Measurements from ENCODE around the gene ROBO4.

The ROBO4 gene

DNA sequence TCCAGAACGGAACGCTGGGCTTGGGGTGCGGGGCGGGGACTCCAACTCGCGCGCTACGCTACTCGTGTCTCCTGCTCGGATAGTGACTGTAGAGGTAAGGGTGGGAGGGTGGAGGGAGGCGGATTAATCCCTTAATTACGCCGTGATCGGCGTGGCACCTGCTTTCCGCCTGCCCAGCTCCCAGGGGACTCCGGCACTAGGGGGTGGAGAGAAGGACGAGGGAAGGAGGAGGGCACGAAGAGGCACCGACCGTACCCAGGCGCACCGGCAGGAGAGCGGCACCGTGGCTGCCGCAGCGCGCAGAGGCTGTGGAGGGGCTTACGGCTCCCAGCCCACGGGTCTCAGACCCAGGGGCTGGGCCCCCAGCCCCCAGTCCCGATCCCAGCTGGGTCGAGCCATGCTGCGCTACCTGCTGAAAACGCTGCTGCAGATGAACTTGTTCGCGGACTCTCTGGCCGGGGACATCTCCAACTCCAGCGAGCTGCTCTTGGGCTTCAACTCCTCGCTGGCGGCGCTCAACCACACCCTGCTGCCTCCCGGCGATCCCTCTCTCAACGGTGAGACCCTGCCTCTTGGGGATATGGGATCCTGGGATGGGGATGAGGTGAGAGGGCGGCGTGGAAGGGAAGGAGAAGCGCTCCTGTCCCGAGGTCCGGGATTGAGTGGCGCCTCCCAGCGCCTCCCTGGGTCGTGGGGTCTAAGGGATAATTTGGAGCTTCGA is 32.3 kb downstream of the ROBO4 start, which contains the start of gene ROBO3:
Gene ROBO3, plus strand, starts transcription at position 252 of the 721 bp plus-strand sequence. Its CDS starts 146 bp downstream, at position 398.
- H3K36me3 ChIP-seq (ENCODE audit: control insufficient read depth in 1 of 2, insufficient read depth in 2 of 2, low read length in 2 of 2), result no peaks in the 10 kb centered on the region
- H3K27me3 ChIP-seq (ENCODE audit: control insufficient read depth in 1 of 2, insufficient read depth in 2 of 2, low read length in 2 of 2), result peaks cover 90 to 91% of the 10 kb centered on the region in 2 donors
- peak within 1 kb of the TSS; percentile 16 to 28 for H3K4me3 ChIP-seq (ENCODE audit: low read depth in 1 of 2, low read length in 2 of 2)
- no peaks in the 10 kb centered on the region for H3K9me3 ChIP-seq (ENCODE audit: control insufficient read depth in 1 of 2, low read length in 2 of 2)
- H3K4me1 ChIP-seq (ENCODE audit: control insufficient read depth in 1 of 2, insufficient read depth in 2 of 2, low read length in 2 of 2), result peaks cover 15 to 33% of the 10 kb centered on the region in 2 donors
- H3K9ac ChIP-seq (ENCODE audit: low read depth in 1 of 2, low read length in 2 of 2), result no peak within 1 kb of the TSS
- H3K27ac ChIP-seq (ENCODE audit: low read depth, low read length), result no peak within 1 kb of the TSS

- Histone ChIP-seq H3K4me1 (ENCODE audit: control insufficient read depth in 1 of 2, insufficient read depth in 2 of 2, low read length in 2 of 2) (peaks cover 15 to 33% of the 10 kb centered on the region in 2 donors), H3K27ac (ENCODE audit: low read depth, low read length) (no peak overlapping the region), H3K36me3 (ENCODE audit: control insufficient read depth in 1 of 2, insufficient read depth in 2 of 2, low read length in 2 of 2) (no peaks in the 10 kb centered on the region), H3K27me3 (ENCODE audit: control insufficient read depth in 1 of 2, insufficient read depth in 2 of 2, low read length in 2 of 2) (peaks cover 85 to 86% of the 10 kb centered on the region in 2 donors), H3K4me3 (ENCODE audit: low read depth in 1 of 2, low read length in 2 of 2) (peak overlapping the region in 1 of 2 donors; percentile 28), H3K9ac (ENCODE audit: low read depth in 1 of 2, low read length in 2 of 2) (no peak overlapping the region), H3K9me3 (ENCODE audit: control insufficient read depth in 1 of 2, low read length in 2 of 2) (no peaks in the 10 kb centered on the region)
These were observed 32.8 kb downstream of the ROBO4 start for GRCh38 chr11:124864892-124865180.

DNA sequence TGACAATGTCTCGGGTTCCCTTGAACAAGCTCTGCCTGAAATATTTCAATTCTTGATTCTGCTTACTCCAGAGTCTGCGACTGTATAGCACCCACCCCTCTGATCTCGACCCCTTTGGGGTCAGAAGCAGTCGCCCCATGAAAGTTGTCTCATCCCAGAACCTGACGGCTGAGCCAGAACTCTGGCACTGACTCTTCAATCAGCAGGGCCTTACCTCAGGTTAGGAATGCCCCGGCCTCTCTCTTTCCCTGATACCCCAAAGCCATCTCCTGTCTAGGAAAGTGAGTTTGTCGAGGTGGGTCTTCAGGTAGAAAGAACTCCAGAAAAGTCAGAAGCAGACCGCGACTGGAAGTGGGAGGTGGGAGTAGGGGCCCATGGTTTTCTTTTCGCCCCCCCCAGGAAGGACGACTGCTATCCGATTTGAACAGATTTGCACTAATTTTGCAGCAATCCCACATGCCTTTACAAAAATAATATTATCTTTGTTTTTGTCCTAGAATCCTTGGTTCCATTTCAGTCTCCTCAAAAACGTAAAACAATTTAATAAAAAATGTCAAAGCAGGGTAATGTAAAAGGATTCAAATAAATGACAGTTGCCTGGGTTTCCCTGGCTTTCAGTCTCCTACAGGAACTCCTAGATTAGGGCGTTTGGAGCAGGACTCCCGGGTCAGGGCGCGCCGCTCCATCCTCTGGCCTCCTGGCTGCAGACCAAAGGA is 33.3 kb downstream of the ROBO4 start:
- Histone ChIP-seq H3K27me3 (ENCODE audit: control insufficient read depth in 1 of 2, insufficient read depth in 2 of 2, low read length in 2 of 2) (peaks cover 81% of the 10 kb centered on the region in 2 donors), H3K4me3 (ENCODE audit: low read depth in 1 of 2, low read length in 2 of 2) (no peak overlapping the region)

DNA sequence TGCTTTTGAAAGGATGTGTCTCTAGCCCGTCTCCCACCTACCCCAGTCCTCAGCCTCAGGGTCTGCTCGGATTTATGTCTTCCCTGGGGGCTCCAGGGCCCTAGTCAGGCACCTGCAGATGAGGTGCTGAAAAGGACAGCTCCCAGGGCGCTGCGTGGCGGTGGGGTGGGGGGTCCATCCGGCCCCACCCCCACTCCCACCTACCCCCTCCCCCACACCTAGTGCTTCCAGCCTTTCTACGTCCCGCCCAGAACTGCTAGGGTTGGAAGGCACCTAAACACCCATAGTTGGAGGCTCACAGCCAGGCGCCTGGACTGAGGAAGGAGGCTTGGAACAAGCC is 33.9 kb downstream of the ROBO4 start:
- no peaks in the 10 kb centered on the region for H3K36me3 ChIP-seq (ENCODE audit: control insufficient read depth in 1 of 2, insufficient read depth in 2 of 2, low read length in 2 of 2)
- peaks cover 15 to 27% of the 10 kb centered on the region in 2 donors for H3K4me1 ChIP-seq (ENCODE audit: control insufficient read depth in 1 of 2, insufficient read depth in 2 of 2, low read length in 2 of 2)
- no peak overlapping the region for H3K27ac ChIP-seq (ENCODE audit: low read depth, low read length)
- H3K4me3 ChIP-seq (ENCODE audit: low read depth in 1 of 2, low read length in 2 of 2), result no peak overlapping the region
- H3K9ac ChIP-seq (ENCODE audit: low read depth in 1 of 2, low read length in 2 of 2), result no peak overlapping the region
- H3K27me3 ChIP-seq (ENCODE audit: control insufficient read depth in 1 of 2, insufficient read depth in 2 of 2, low read length in 2 of 2), result peaks cover 75 to 78% of the 10 kb centered on the region in 2 donors
- H3K9me3 ChIP-seq (ENCODE audit: control insufficient read depth in 1 of 2, low read length in 2 of 2), result no peaks in the 10 kb centered on the region

More for the DNA sequence above, 33.3 kb downstream of the ROBO4 start:
- H3K4me1 ChIP-seq (ENCODE audit: control insufficient read depth in 1 of 2, insufficient read depth in 2 of 2, low read length in 2 of 2), result peaks cover 15 to 32% of the 10 kb centered on the region in 2 donors
- H3K9ac ChIP-seq (ENCODE audit: low read depth in 1 of 2, low read length in 2 of 2), result no peak overlapping the region
- H3K27ac ChIP-seq (ENCODE audit: low read depth, low read length), result no peak overlapping the region
- H3K36me3 ChIP-seq (ENCODE audit: control insufficient read depth in 1 of 2, insufficient read depth in 2 of 2, low read length in 2 of 2), result no peaks in the 10 kb centered on the region
- no peaks in the 10 kb centered on the region for H3K9me3 ChIP-seq (ENCODE audit: control insufficient read depth in 1 of 2, low read length in 2 of 2)

GRCh38 chr11:124863137-124863825 is 34.4 kb downstream of the ROBO4 start:
- H3K27me3 ChIP-seq (ENCODE audit: control insufficient read depth in 1 of 2, insufficient read depth in 2 of 2, low read length in 2 of 2), result peaks cover 70 to 73% of the 10 kb centered on the region in 2 donors
- H3K27ac ChIP-seq (ENCODE audit: low read depth, low read length), result no peak overlapping the region
- peaks cover 15 to 24% of the 10 kb centered on the region in 2 donors for H3K4me1 ChIP-seq (ENCODE audit: control insufficient read depth in 1 of 2, insufficient read depth in 2 of 2, low read length in 2 of 2)
- H3K9ac ChIP-seq (ENCODE audit: low read depth in 1 of 2, low read length in 2 of 2), result no peak overlapping the region
- no peaks in the 10 kb centered on the region for H3K36me3 ChIP-seq (ENCODE audit: control insufficient read depth in 1 of 2, insufficient read depth in 2 of 2, low read length in 2 of 2)
- no peaks in the 10 kb centered on the region for H3K9me3 ChIP-seq (ENCODE audit: control insufficient read depth in 1 of 2, low read length in 2 of 2)
- peak overlapping the region in 1 of 2 donors; percentile 2 for H3K4me3 ChIP-seq (ENCODE audit: low read depth in 1 of 2, low read length in 2 of 2)

GRCh38 chr11:124861670-124862069 is 36.0 kb downstream of the ROBO4 start:
- Histone ChIP-seq H3K9ac (ENCODE audit: low read depth in 1 of 2, low read length in 2 of 2) (no peak overlapping the region), H3K4me1 (ENCODE audit: control insufficient read depth in 1 of 2, insufficient read depth in 2 of 2, low read length in 2 of 2) (peaks cover 15 to 23% of the 10 kb centered on the region in 2 donors), H3K9me3 (ENCODE audit: control insufficient read depth in 1 of 2, low read length in 2 of 2) (no peaks in the 10 kb centered on the region), H3K27me3 (ENCODE audit: control insufficient read depth in 1 of 2, insufficient read depth in 2 of 2, low read length in 2 of 2) (peaks cover 55 to 58% of the 10 kb centered on the region in 2 donors), H3K4me3 (ENCODE audit: low read depth in 1 of 2, low read length in 2 of 2) (no peak overlapping the region), H3K27ac (ENCODE audit: low read depth, low read length) (no peak overlapping the region), H3K36me3 (ENCODE audit: control insufficient read depth in 1 of 2, insufficient read depth in 2 of 2, low read length in 2 of 2) (no peaks in the 10 kb centered on the region)

- peaks cover 36 to 45% of the 10 kb centered on the region in 2 donors for H3K27me3 ChIP-seq (ENCODE audit: control insufficient read depth in 1 of 2, insufficient read depth in 2 of 2, low read length in 2 of 2)
These were observed 38.5 kb downstream of the ROBO4 start for GRCh38 chr11:124859171-124859570.

DNA sequence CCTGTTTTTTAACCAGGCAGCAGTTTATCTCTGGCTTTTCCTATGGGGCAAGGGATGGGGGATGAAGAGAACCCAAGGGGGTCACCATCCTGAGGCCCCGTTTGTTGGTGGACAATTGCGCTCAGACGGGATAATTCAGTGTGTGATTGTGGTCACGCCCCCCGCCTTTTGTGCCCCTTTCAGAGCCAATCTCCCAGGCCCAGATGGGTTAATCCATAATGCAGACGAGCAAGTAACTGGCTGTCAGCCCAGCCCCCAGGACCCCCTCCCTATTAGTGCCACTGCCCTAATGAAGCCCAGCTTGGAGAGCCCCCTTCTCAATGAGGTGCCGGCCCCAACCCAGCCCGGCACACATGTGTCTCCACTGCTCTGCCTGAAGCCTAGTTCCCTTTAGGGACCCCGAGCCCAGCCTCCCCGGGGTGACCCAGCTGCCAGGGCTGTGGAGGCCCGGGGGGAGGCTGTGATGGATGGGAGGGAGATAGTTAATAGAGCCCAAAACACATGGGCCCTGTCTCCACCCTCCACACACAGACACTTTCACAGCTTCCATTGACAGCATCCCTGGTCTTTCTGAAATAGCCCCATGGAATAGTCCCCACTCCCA is 51.5 kb downstream of the ROBO4 start:
- H3K36me3 ChIP-seq (ENCODE audit: control insufficient read depth in 1 of 2, insufficient read depth in 2 of 2, low read length in 2 of 2), result no peaks in the 10 kb centered on the region
- no peak overlapping the region for H3K9ac ChIP-seq (ENCODE audit: low read depth in 1 of 2, low read length in 2 of 2)
- H3K4me3 ChIP-seq (ENCODE audit: low read depth in 1 of 2, low read length in 2 of 2), result no peak overlapping the region
- peaks cover 71 to 72% of the 10 kb centered on the region in 2 donors for H3K27me3 ChIP-seq (ENCODE audit: control insufficient read depth in 1 of 2, insufficient read depth in 2 of 2, low read length in 2 of 2)
- H3K4me1 ChIP-seq (ENCODE audit: control insufficient read depth in 1 of 2, insufficient read depth in 2 of 2, low read length in 2 of 2), result no peaks in the 10 kb centered on the region
- no peak overlapping the region for H3K27ac ChIP-seq (ENCODE audit: low read depth, low read length)
- no peaks in the 10 kb centered on the region for H3K9me3 ChIP-seq (ENCODE audit: control insufficient read depth in 1 of 2, low read length in 2 of 2)

More at GRCh38 chr11:124859171-124859570, 38.5 kb downstream of the ROBO4 start:
- H3K36me3 ChIP-seq (ENCODE audit: control insufficient read depth in 1 of 2, insufficient read depth in 2 of 2, low read length in 2 of 2), result no peaks in the 10 kb centered on the region
- no peak overlapping the region for H3K27ac ChIP-seq (ENCODE audit: low read depth, low read length)
- peaks cover 6 to 8% of the 10 kb centered on the region in 2 donors for H3K4me1 ChIP-seq (ENCODE audit: control insufficient read depth in 1 of 2, insufficient read depth in 2 of 2, low read length in 2 of 2)
- no peak overlapping the region for H3K4me3 ChIP-seq (ENCODE audit: low read depth in 1 of 2, low read length in 2 of 2)
- H3K9me3 ChIP-seq (ENCODE audit: control insufficient read depth in 1 of 2, low read length in 2 of 2), result no peaks in the 10 kb centered on the region
- H3K9ac ChIP-seq (ENCODE audit: low read depth in 1 of 2, low read length in 2 of 2), result no peak overlapping the region

- Histone ChIP-seq H3K9ac (ENCODE audit: low read depth in 1 of 2, low read length in 2 of 2) (no peak overlapping the region), H3K36me3 (ENCODE audit: control insufficient read depth in 1 of 2, insufficient read depth in 2 of 2, low read length in 2 of 2) (no peaks in the 10 kb centered on the region), H3K4me3 (ENCODE audit: low read depth in 1 of 2, low read length in 2 of 2) (no peak overlapping the region), H3K4me1 (ENCODE audit: control insufficient read depth in 1 of 2, insufficient read depth in 2 of 2, low read length in 2 of 2) (peaks cover 0 to 3% of the 10 kb centered on the region in 2 donors), H3K27me3 (ENCODE audit: control insufficient read depth in 1 of 2, insufficient read depth in 2 of 2, low read length in 2 of 2) (peaks cover 78 to 84% of the 10 kb centered on the region in 2 donors), H3K9me3 (ENCODE audit: control insufficient read depth in 1 of 2, low read length in 2 of 2) (no peaks in the 10 kb centered on the region), H3K27ac (ENCODE audit: low read depth, low read length) (no peak overlapping the region)
These were observed 53.0 kb downstream of the ROBO4 start for GRCh38 chr11:124844664-124845079.

- Histone ChIP-seq H3K36me3 (ENCODE audit: control insufficient read depth in 1 of 2, insufficient read depth in 2 of 2, low read length in 2 of 2) (no peaks in the 10 kb centered on the region), H3K4me1 (ENCODE audit: control insufficient read depth in 1 of 2, insufficient read depth in 2 of 2, low read length in 2 of 2) (peaks cover 0 to 7% of the 10 kb centered on the region in 2 donors), H3K27ac (ENCODE audit: low read depth, low read length) (no peak overlapping the region), H3K9ac (ENCODE audit: low read depth in 1 of 2, low read length in 2 of 2) (no peak overlapping the region), H3K4me3 (ENCODE audit: low read depth in 1 of 2, low read length in 2 of 2) (no peak overlapping the region), H3K27me3 (ENCODE audit: control insufficient read depth in 1 of 2, insufficient read depth in 2 of 2, low read length in 2 of 2) (peaks cover 87 to 90% of the 10 kb centered on the region in 2 donors), H3K9me3 (ENCODE audit: control insufficient read depth in 1 of 2, low read length in 2 of 2) (no peaks in the 10 kb centered on the region)
These were observed 54.1 kb downstream of the ROBO4 start for GRCh38 chr11:124843616-124843910.
